SK-N-SH treated with all-trans-retinoic acid at 6 μM for 48 hours (cell line): ENCODE measurements around the gene HTR6.

ENCODE experiments used
- ATAC-seq: fragments of 200-7000 bp; cut with Tn5 transposase; 3 replicates; pipeline ENCODE4 v1.9.1; 2020; ENCODE audit warnings: mild to moderate bottlenecking, moderate library complexity
- ARNTL ChIP-seq: fragments of 450-650 bp; formaldehyde crosslinking; IDR thresholded peaks from 2 replicates; pipeline ENCODE4 v1.5.0; 2020; ENCODE audit warnings: low read depth, mild to moderate bottlenecking, moderate library complexity, borderline replicate concordance
- BACH2 ChIP-seq: fragments of 250-450 bp; sonication (Bioruptor Pico); IDR thresholded peaks from 2 replicates; pipeline ENCODE4 v1.9.0; 2021; ENCODE audit warnings: mild to moderate bottlenecking, borderline replicate concordance
- CSDC2 ChIP-seq: fragments of 250-450 bp; sonication (Bioruptor Pico); IDR thresholded peaks from 2 replicates; pipeline ENCODE4 v1.5.0; 2020; ENCODE audit warnings: mild to moderate bottlenecking, moderate library complexity
- GLIS3 ChIP-seq: fragments of 250-450 bp; sonication (Bioruptor Pico); IDR thresholded peaks from 2 replicates; pipeline ENCODE4 v1.5.0; 2020; ENCODE audit warnings: mild to moderate bottlenecking, moderate library complexity
- ISL1 ChIP-seq: fragments of 250-450 bp; sonication (Bioruptor Pico); IDR thresholded peaks from 2 replicates; pipeline ENCODE4 v2.1.2; 2022; ENCODE audit warnings: mild to moderate bottlenecking, moderate library complexity
- OSR1 ChIP-seq: fragments of 250-450 bp; sonication (Bioruptor Pico); IDR thresholded peaks from 2 replicates; pipeline ENCODE4 v1.8.0; 2022; ENCODE audit warnings: moderate library complexity, mild to moderate bottlenecking, inconsistent platforms
- PATZ1 ChIP-seq: fragments of 250-450 bp; sonication (Bioruptor Pico); IDR thresholded peaks from 2 replicates; pipeline ENCODE4 v1.8.0; 2020; ENCODE audit warnings: mild to moderate bottlenecking, moderate library complexity, borderline replicate concordance
- POU6F1 ChIP-seq: fragments of 250-450 bp; sonication (Bioruptor Pico); IDR thresholded peaks from 2 replicates; pipeline ENCODE4 v1.8.0; 2021; ENCODE audit warnings: low read depth, mild to moderate bottlenecking, moderate library complexity, borderline replicate concordance
- PPARA ChIP-seq: fragments of 250-450 bp; sonication (Bioruptor Pico); IDR thresholded peaks from 2 replicates; pipeline ENCODE4 v1.5.0; 2020; ENCODE audit warnings: mild to moderate bottlenecking, borderline replicate concordance
- RARB ChIP-seq: fragments of 250-450 bp; sonication (Bioruptor Pico); IDR thresholded peaks from 2 replicates; pipeline ENCODE4 v1.8.0; 2021; ENCODE audit warnings: mild to moderate bottlenecking, moderate library complexity
- SNAI2 ChIP-seq: fragments of 250-450 bp; sonication (Bioruptor Pico); IDR thresholded peaks from 2 replicates; pipeline ENCODE4 v1.5.0; 2020; ENCODE audit warnings: mild to moderate bottlenecking, moderate library complexity
- TCF4 ChIP-seq: fragments of 250-450 bp; sonication (Bioruptor Pico); IDR thresholded peaks from 2 replicates; pipeline ENCODE4 v1.8.0; 2021; ENCODE audit warnings: mild to moderate bottlenecking, moderate library complexity, borderline replicate concordance
- TOX ChIP-seq: fragments of 250-450 bp; sonication (Bioruptor Pico); IDR thresholded peaks from 2 replicates; pipeline ENCODE4 v1.8.0; 2021; ENCODE audit warnings: mild to moderate bottlenecking, moderate library complexity, borderline replicate concordance
- TSHZ2 ChIP-seq: fragments of 250-450 bp; sonication (Bioruptor Pico); IDR thresholded peaks from 2 replicates; pipeline ENCODE4 v1.5.0; 2020; ENCODE audit warnings: mild to moderate bottlenecking, moderate library complexity
- ZC3H10 ChIP-seq: fragments of 250-450 bp; sonication (Bioruptor Pico); IDR thresholded peaks from 2 replicates; pipeline ENCODE4 v1.5.1; 2021; ENCODE audit warnings: mild to moderate bottlenecking, moderate library complexity
- ZFP3 ChIP-seq: fragments of 250-450 bp; sonication (Bioruptor Pico); IDR thresholded peaks from 2 replicates; pipeline ENCODE4 v1.5.0; 2020; ENCODE audit warnings: mild to moderate bottlenecking, moderate library complexity
- ZFP30 ChIP-seq: fragments of 450-650 bp; formaldehyde crosslinking; IDR thresholded peaks from 2 replicates; pipeline ENCODE4 v1.5.0; 2022; ENCODE audit warnings: mild to moderate bottlenecking, moderate library complexity
- ZNF565 ChIP-seq: fragments of 450-650 bp; formaldehyde crosslinking; conservative IDR thresholded peaks from 2 replicates; pipeline ENCODE4 v1.5.0; 2020; ENCODE audit warnings: low read depth, mild to moderate bottlenecking, moderate library complexity
- ZNF70 ChIP-seq: fragments of 450-650 bp; formaldehyde crosslinking; IDR thresholded peaks from 2 replicates; pipeline ENCODE4 v1.5.0; 2020; ENCODE audit warnings: mild to moderate bottlenecking, moderate library complexity
- ZNF8 ChIP-seq: fragments of 450-650 bp; formaldehyde crosslinking; IDR thresholded peaks from 2 replicates; pipeline ENCODE4 v1.5.0; 2020; ENCODE audit warnings: mild to moderate bottlenecking, moderate library complexity
- TF ChIP-seq, protein P1 (sequence below): fragments of 250-450 bp; sonication (Bioruptor Pico); IDR thresholded peaks from 2 replicates; pipeline ENCODE4 v1.5.1; 2020; ENCODE audit warnings: low read depth, mild to moderate bottlenecking, moderate library complexity
- TF ChIP-seq, protein P2 (sequence below): fragments of 250-450 bp; sonication (Bioruptor Pico); IDR thresholded peaks from 2 replicates; pipeline ENCODE4 v1.5.1; 2021; ENCODE audit warnings: mild to moderate bottlenecking, moderate library complexity

The HTR6 gene

DNA sequence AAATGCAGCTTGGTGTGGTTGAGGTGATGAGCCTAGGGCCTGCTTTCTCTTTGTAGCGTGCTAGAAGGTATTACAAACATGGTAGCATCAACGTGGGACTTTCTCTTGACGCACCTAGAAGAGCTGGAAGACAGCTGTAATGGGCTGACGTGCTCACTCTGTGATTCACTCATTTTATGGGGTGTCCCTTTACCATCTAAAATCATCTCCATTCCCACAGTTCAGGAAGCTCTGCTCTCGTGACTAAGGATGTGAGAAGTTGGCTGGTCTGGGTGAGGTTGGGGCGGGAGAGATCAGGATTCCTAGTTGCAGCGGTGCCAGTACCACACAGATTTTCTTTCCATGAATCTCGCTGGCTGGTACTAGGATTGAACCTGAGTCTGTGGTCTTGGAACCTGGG is 4.2 kb downstream of the HTR6 start:
- no peak for ATAC-seq
- TF ChIP-seq TSHZ2 (CRISPR knock-in tag) (no peak), CSDC2 (CRISPR knock-in tag) (no peak), ZNF70 (no peak), ISL1 (CRISPR knock-in tag) (no peak), TCF4 (CRISPR knock-in tag) (no peak), ZFP30 (no peak), PATZ1 (CRISPR knock-in tag) (no peak), TOX (CRISPR knock-in tag) (no peak), ZNF565 (CRISPR knock-in tag) (no peak), ZFP3 (CRISPR knock-in tag) (no peak)
- TF ChIP-seq, protein P1, sequence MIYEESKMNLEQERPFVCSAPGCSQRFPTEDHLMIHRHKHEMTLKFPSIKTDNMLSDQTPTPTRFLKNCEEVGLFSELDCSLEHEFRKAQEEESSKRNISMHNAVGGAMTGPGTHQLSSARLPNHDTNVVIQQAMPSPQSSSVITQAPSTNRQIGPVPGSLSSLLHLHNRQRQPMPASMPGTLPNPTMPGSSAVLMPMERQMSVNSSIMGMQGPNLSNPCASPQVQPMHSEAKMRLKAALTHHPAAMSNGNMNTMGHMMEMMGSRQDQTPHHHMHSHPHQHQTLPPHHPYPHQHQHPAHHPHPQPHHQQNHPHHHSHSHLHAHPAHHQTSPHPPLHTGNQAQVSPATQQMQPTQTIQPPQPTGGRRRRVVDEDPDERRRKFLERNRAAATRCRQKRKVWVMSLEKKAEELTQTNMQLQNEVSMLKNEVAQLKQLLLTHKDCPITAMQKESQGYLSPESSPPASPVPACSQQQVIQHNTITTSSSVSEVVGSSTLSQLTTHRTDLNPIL (CRISPR knock-in tag): no peak

DNA sequence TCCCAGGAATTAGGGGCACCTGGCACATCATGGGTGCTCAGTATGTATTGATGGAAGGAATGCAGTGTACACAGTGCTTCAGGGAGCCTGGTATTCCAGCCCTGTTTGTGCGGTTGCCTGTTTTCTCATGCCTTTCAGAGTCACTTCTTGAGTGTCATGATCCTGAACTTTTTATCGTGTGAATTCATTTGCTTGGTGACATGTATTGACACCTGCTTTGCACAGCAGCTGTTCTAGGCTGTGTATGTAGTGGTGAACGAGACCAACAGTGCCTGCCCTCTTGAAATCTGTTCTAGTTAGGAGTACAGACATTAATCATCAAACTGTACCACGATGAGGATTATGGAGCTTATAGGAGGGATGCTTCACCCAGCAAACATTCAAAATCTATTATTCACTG is 6.1 kb downstream of the HTR6 start:
- no peak for ATAC-seq
- TF ChIP-seq RARB (no peak), SNAI2 (no peak), PPARA (no peak), ZFP3 (CRISPR knock-in tag) (no peak), BACH2 (no peak), GLIS3 (CRISPR knock-in tag) (no peak), ZNF565 (CRISPR knock-in tag) (no peak), ARNTL (CRISPR knock-in tag) (no peak), ZC3H10 (CRISPR knock-in tag) (no peak), ZNF70 (no peak), ZFP30 (no peak), POU6F1 (no peak), TCF4 (CRISPR knock-in tag) (no peak), CSDC2 (CRISPR knock-in tag) (no peak), ZNF8 (CRISPR knock-in tag) (no peak), OSR1 (CRISPR knock-in tag) (no peak), ISL1 (CRISPR knock-in tag) (no peak), TOX (CRISPR knock-in tag) (no peak)
- TF ChIP-seq, protein P2, sequence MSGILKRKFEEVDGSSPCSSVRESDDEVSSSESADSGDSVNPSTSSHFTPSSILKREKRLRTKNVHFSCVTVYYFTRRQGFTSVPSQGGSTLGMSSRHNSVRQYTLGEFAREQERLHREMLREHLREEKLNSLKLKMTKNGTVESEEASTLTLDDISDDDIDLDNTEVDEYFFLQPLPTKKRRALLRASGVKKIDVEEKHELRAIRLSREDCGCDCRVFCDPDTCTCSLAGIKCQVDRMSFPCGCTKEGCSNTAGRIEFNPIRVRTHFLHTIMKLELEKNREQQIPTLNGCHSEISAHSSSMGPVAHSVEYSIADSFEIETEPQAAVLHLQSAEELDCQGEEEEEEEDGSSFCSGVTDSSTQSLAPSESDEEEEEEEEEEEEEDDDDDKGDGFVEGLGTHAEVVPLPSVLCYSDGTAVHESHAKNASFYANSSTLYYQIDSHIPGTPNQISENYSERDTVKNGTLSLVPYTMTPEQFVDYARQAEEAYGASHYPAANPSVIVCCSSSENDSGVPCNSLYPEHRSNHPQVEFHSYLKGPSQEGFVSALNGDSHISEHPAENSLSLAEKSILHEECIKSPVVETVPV: no peak
- TF ChIP-seq, protein P1 (CRISPR knock-in tag): no peak
